HEK293 (cell line): ENCODE results near the gene GDPD5.

ENCODE experiments used
- MZF1 ChIP-seq: fragments of 450-650 bp; formaldehyde crosslinking; IDR thresholded peaks from 2 replicates; pipeline ENCODE4 v1.5.1; 2017; ENCODE audit warnings: missing biosample characterization, missing genetic modification characterization, borderline replicate concordance
- ZNF2 ChIP-seq: fragments of 450-650 bp; formaldehyde crosslinking; IDR thresholded peaks from 2 replicates; pipeline ENCODE4 v1.5.1; 2016; ENCODE audit warnings: missing biosample characterization, missing genetic modification characterization
- ZNF324 ChIP-seq: fragments of 450-650 bp; formaldehyde crosslinking; IDR thresholded peaks from 2 replicates; pipeline ENCODE4 v1.5.1; 2016; ENCODE audit warnings: missing biosample characterization, missing genetic modification characterization
- ZNF335 ChIP-seq: fragments of 450-650 bp; formaldehyde crosslinking; conservative IDR thresholded peaks from 2 replicates; pipeline ENCODE4 v1.5.1; 2016; ENCODE audit warnings: missing biosample characterization, missing genetic modification characterization
- ZNF530 ChIP-seq: fragments of 450-650 bp; formaldehyde crosslinking; IDR thresholded peaks from 2 replicates; pipeline ENCODE4 v1.5.1; 2016; ENCODE audit warnings: low read depth, missing biosample characterization, missing genetic modification characterization
- ZNF623 ChIP-seq: fragments of 450-650 bp; formaldehyde crosslinking; IDR thresholded peaks from 2 replicates; pipeline ENCODE4 v1.5.1; 2016; ENCODE audit warnings: missing biosample characterization, missing genetic modification characterization
- ZNF677 ChIP-seq: fragments of 450-650 bp; IDR thresholded peaks from 2 replicates; pipeline ENCODE4 v1.5.0; 2018; ENCODE audit warnings: missing biosample characterization, mild to moderate bottlenecking, missing genetic modification characterization, moderate library complexity
- TF ChIP-seq, protein P1 (sequence below): fragments of 450-650 bp; formaldehyde crosslinking; IDR thresholded peaks from 2 replicates; pipeline ENCODE4 v1.5.1; 2016; ENCODE audit warnings: missing biosample characterization, missing genetic modification characterization
- TF ChIP-seq, protein P2 (sequence below): fragments of 450-650 bp; formaldehyde crosslinking; IDR thresholded peaks from 2 replicates; pipeline ENCODE4; 2016; ENCODE audit warnings: missing biosample characterization, missing genetic modification characterization
- TF ChIP-seq, protein P3 (sequence below): fragments of 450-650 bp; formaldehyde crosslinking; IDR thresholded peaks from 2 replicates; pipeline ENCODE4 v1.5.1; 2016; ENCODE audit warnings: missing biosample characterization, missing genetic modification characterization

DNA sequence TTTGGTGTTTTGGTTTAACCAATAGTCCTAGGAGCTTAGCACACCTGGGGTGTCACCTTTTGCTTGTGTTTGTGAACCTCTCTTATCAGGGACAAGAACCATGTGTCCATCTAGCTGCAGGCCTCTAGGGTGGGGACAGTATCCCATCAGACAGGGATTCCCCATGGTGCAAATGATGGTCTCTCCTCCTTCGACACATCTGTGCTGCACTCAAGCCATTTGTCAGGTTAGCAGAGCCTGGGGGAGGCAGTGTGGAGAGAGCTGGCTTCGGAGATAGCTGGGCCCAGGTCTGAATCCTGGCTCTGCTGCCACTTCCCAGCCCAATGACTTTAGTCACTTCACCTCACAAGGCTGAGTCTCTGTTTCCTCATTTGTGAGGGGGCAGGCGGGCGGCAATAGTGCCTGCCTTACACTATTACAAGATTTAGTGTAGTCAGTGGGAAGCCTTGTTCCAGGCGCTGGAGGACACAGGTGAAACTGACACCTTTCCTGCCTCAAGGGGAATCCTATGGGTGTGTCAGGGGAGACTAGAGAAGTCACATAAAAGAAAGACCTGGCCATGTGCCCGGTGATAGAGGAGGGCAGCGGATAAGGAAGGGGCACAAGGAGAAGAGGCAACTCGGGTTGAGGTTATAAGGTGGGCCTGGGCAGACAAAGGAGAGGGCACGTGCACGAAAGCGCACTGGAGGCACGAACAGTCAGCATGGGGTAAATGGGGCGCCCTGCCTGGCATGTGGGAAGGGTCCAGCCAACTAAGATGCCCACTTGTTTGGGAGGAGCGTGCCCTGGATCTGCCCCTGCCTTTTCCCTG, 105.3 kb downstream of the GDPD5 start:
- TF ChIP-seq, protein P1, sequence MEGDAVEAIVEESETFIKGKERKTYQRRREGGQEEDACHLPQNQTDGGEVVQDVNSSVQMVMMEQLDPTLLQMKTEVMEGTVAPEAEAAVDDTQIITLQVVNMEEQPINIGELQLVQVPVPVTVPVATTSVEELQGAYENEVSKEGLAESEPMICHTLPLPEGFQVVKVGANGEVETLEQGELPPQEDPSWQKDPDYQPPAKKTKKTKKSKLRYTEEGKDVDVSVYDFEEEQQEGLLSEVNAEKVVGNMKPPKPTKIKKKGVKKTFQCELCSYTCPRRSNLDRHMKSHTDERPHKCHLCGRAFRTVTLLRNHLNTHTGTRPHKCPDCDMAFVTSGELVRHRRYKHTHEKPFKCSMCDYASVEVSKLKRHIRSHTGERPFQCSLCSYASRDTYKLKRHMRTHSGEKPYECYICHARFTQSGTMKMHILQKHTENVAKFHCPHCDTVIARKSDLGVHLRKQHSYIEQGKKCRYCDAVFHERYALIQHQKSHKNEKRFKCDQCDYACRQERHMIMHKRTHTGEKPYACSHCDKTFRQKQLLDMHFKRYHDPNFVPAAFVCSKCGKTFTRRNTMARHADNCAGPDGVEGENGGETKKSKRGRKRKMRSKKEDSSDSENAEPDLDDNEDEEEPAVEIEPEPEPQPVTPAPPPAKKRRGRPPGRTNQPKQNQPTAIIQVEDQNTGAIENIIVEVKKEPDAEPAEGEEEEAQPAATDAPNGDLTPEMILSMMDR: no peak
- TF ChIP-seq ZNF335 (tag by site-specific recombination): no peak
- TF ChIP-seq, protein P2, sequence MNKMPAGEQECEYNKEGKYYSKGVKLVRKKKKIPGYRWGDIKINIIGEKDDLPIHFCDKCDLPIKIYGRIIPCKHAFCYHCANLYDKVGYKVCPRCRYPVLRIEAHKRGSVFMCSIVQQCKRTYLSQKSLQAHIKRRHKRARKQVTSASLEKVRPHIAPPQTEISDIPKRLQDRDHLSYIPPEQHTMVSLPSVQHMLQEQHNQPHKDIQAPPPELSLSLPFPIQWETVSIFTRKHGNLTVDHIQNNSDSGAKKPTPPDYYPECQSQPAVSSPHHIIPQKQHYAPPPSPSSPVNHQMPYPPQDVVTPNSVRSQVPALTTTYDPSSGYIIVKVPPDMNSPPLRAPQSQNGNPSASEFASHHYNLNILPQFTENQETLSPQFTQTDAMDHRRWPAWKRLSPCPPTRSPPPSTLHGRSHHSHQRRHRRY (tag by site-specific recombination): no peak
- no peak for TF ChIP-seq ZNF623 (tag by site-specific recombination)
- TF ChIP-seq ZNF2 (tag by site-specific recombination): no peak
- TF ChIP-seq MZF1 (tag by site-specific recombination): no peak
- TF ChIP-seq ZNF677 (tag by site-specific recombination): no peak
- no peak for TF ChIP-seq ZNF530 (tag by site-specific recombination)
- no peak for TF ChIP-seq ZNF324 (tag by site-specific recombination)
- TF ChIP-seq, protein P3, sequence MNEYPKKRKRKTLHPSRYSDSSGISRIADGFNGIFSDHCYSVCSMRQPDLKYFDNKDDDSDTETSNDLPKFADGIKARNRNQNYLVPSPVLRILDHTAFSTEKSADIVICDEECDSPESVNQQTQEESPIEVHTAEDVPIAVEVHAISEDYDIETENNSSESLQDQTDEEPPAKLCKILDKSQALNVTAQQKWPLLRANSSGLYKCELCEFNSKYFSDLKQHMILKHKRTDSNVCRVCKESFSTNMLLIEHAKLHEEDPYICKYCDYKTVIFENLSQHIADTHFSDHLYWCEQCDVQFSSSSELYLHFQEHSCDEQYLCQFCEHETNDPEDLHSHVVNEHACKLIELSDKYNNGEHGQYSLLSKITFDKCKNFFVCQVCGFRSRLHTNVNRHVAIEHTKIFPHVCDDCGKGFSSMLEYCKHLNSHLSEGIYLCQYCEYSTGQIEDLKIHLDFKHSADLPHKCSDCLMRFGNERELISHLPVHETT: no peak
